Right kidney (tissue), 1 donor: ENCODE results near the gene SMARCC2.
A peak's percentile ranks its signal among the peaks of the same experiment; 100 is the strongest.
"Not testable (repeated sequence)": the region's sequence is repeated elsewhere in the genome, so short reads cannot be mapped to it uniquely, and the experiment has no call there.

Experiments used
- DNase-seq: peaks from one replicate; pipeline ENCODE4 v3.0.0-alpha.2; 2016

SMARCC2 gene

GRCh38 chr12:56213878-56214277 lies 24.6 kb upstream of the SMARCC2 start:
- no peak for DNase-seq

GRCh38 chr12:56212361-56212760 lies 23.1 kb upstream of the SMARCC2 start:
- no peak for DNase-seq

GRCh38 chr12:56208006-56208405 lies 18.7 kb upstream of the SMARCC2 start:
- DNase-seq, result no peak

GRCh38 chr12:56206452-56207166 lies 17.3 kb upstream of the SMARCC2 start:
- DNase-seq, result no peak

GRCh38 chr12:56205445-56205844 lies 16.2 kb upstream of the SMARCC2 start:
- DNase-seq, result no peak

- DNase-seq, result no peak
Measured at GRCh38 chr12:56204275-56204674, 15.0 kb upstream of the SMARCC2 start.

GRCh38 chr12:56202838-56203237 lies 13.6 kb upstream of the SMARCC2 start:
- no peak for DNase-seq

- DNase-seq, result no peak
Measured at GRCh38 chr12:56202366-56202765, 13.1 kb upstream of the SMARCC2 start.

- no peak for DNase-seq
Measured at GRCh38 chr12:56198836-56199235, 9.6 kb upstream of the SMARCC2 start.

- no peak for DNase-seq
Measured at GRCh38 chr12:56197921-56198635, 8.8 kb upstream of the SMARCC2 start.

GRCh38 chr12:56196818-56197550 lies 7.7 kb upstream of the SMARCC2 start:
- DNase-seq, result not testable (repeated sequence)

GRCh38 chr12:56193025-56193578 lies 3.8 kb upstream of the SMARCC2 start:
- DNase-seq, result peak; percentile 34

GRCh38 chr12:56192582-56192981 lies 3.3 kb upstream of the SMARCC2 start:
- DNase-seq, result no peak

- DNase-seq, result peak; percentile 30
Measured at GRCh38 chr12:56190695-56191155, 1.4 kb upstream of the SMARCC2 start.

- peak; percentile 91 for DNase-seq
Measured at GRCh38 chr12:56189918-56190694, 823 bp upstream of the SMARCC2 start.

- DNase-seq, result peak; percentile 71
Measured at GRCh38 chr12:56188778-56189098, 545 bp downstream of the SMARCC2 start.

- DNase-seq, result peak; percentile 36
Measured at GRCh38 chr12:56188131-56188777, 1.0 kb downstream of the SMARCC2 start.

- DNase-seq, result no peak
Measured at GRCh38 chr12:56186957-56187356, 2.3 kb downstream of the SMARCC2 start.

- no peak for DNase-seq
Measured at GRCh38 chr12:56178347-56178746, 10.9 kb downstream of the SMARCC2 start.

GRCh38 chr12:56172839-56173238 lies 16.4 kb downstream of the SMARCC2 start:
- no peak for DNase-seq

- DNase-seq, result no peak
Measured at GRCh38 chr12:56169229-56169759, 20.0 kb downstream of the SMARCC2 start.
